ENCODE results near the gene TWF1. TPM values are rescaled to one million over a fixed set of nuclear protein-coding genes. Genes with fewer than 3 reads are reported as not detected.
"Not testable (repeated sequence)": the region's sequence is repeated elsewhere in the genome, so short reads cannot be mapped to it uniquely, and the experiment has no call there.

The TWF1 gene
- 37.1 and 55.0 TPM in 2 replicates for total RNA-seq (2014; rRNA removed; shearing (Covaris generic))

GRCh38 chr12:43805860-43806736 is at the start of gene TWF1:
Gene TWF1, minus strand, starts transcription at chr12:43806317. Its CDS starts 72 bp downstream, at chr12:43806245.
- DNase-seq: peak; percentile 93
- peaks cover 4% of the 10 kb centered on the region; the same call in 1 of the 2 replicates for H3K36me3 ChIP-seq (replicated peaks; ENCODE audit: control insufficient read depth, insufficient read depth, low read length)
- H3K27me3 ChIP-seq (ENCODE audit: control insufficient read depth, insufficient read depth, low read length): no peaks in the 10 kb centered on the region; the same call in 1 of the 2 replicates
- peak within 1 kb of the TSS; percentile 96 for H3K4me3 ChIP-seq (ENCODE audit: insufficient read depth, low read depth, low read length)

GRCh38 chr12:43852744-43853143 is 46.6 kb upstream of the TWF1 start:
- Histone ChIP-seq H3K27me3 (ENCODE audit: control insufficient read depth, insufficient read depth, low read length) (no peaks in the 10 kb centered on the region), H3K4me3 (ENCODE audit: insufficient read depth, low read depth, low read length) (no peak overlapping the region), H3K36me3 (replicated peaks; ENCODE audit: control insufficient read depth, insufficient read depth, low read length) (no peaks in the 10 kb centered on the region)
- DNase-seq: no peak

- no peak for DNase-seq
- H3K27me3 ChIP-seq (ENCODE audit: control insufficient read depth, insufficient read depth, low read length): no peaks in the 10 kb centered on the region
- no peak overlapping the region for H3K4me3 ChIP-seq (ENCODE audit: insufficient read depth, low read depth, low read length)
- no peaks in the 10 kb centered on the region for H3K36me3 ChIP-seq (replicated peaks; ENCODE audit: control insufficient read depth, insufficient read depth, low read length)
Measured at GRCh38 chr12:43848786-43849185, 42.7 kb upstream of the TWF1 start.

- DNase-seq: no peak
- H3K36me3 ChIP-seq (replicated peaks; ENCODE audit: control insufficient read depth, insufficient read depth, low read length): no peaks in the 10 kb centered on the region
Measured at GRCh38 chr12:43848226-43848507, 42.0 kb upstream of the TWF1 start.

GRCh38 chr12:43847425-43848225 is 41.5 kb upstream of the TWF1 start:
- not testable (repeated sequence) for H3K27me3 ChIP-seq (ENCODE audit: control insufficient read depth, insufficient read depth, low read length); DNase-seq; H3K4me3 ChIP-seq (ENCODE audit: insufficient read depth, low read depth, low read length); H3K36me3 ChIP-seq (replicated peaks; ENCODE audit: control insufficient read depth, insufficient read depth, low read length)

More at GRCh38 chr12:43848226-43848507, 42.0 kb upstream of the TWF1 start:
- Histone ChIP-seq H3K27me3 (ENCODE audit: control insufficient read depth, insufficient read depth, low read length) (no peaks in the 10 kb centered on the region), H3K4me3 (ENCODE audit: insufficient read depth, low read depth, low read length) (no peak overlapping the region)

GRCh38 chr12:43842259-43842658 is 36.1 kb upstream of the TWF1 start:
- Histone ChIP-seq H3K4me3 (ENCODE audit: insufficient read depth, low read depth, low read length) (no peak overlapping the region), H3K36me3 (replicated peaks; ENCODE audit: control insufficient read depth, insufficient read depth, low read length) (no peaks in the 10 kb centered on the region), H3K27me3 (ENCODE audit: control insufficient read depth, insufficient read depth, low read length) (no peaks in the 10 kb centered on the region; the same call in 1 of the 2 replicates)
- no peak for DNase-seq

- no peak for DNase-seq
- peaks cover 10% of the 10 kb centered on the region for H3K27me3 ChIP-seq (ENCODE audit: control insufficient read depth, insufficient read depth, low read length)
Measured at GRCh38 chr12:43841253-43841652, 35.1 kb upstream of the TWF1 start.

GRCh38 chr12:43840338-43840737 is 34.2 kb upstream of the TWF1 start:
- DNase-seq: no peak
- H3K36me3 ChIP-seq (replicated peaks; ENCODE audit: control insufficient read depth, insufficient read depth, low read length): no peaks in the 10 kb centered on the region
- H3K27me3 ChIP-seq (ENCODE audit: control insufficient read depth, insufficient read depth, low read length): peaks cover 18% of the 10 kb centered on the region
- no peak overlapping the region for H3K4me3 ChIP-seq (ENCODE audit: insufficient read depth, low read depth, low read length)

More at GRCh38 chr12:43841253-43841652, 35.1 kb upstream of the TWF1 start:
- Histone ChIP-seq H3K4me3 (ENCODE audit: insufficient read depth, low read depth, low read length) (no peak overlapping the region), H3K36me3 (replicated peaks; ENCODE audit: control insufficient read depth, insufficient read depth, low read length) (no peaks in the 10 kb centered on the region)

GRCh38 chr12:43836475-43836989 is 30.4 kb upstream of the TWF1 start:
- DNase-seq: no peak
- H3K36me3 ChIP-seq (replicated peaks; ENCODE audit: control insufficient read depth, insufficient read depth, low read length): no peaks in the 10 kb centered on the region
- H3K27me3 ChIP-seq (ENCODE audit: control insufficient read depth, insufficient read depth, low read length): peaks cover 31% of the 10 kb centered on the region
- peak overlapping the region; percentile 70 for H3K4me3 ChIP-seq (ENCODE audit: insufficient read depth, low read depth, low read length)

- no peaks in the 10 kb centered on the region for H3K36me3 ChIP-seq (replicated peaks; ENCODE audit: control insufficient read depth, insufficient read depth, low read length)
Measured at GRCh38 chr12:43835656-43836474, 29.7 kb upstream of the TWF1 start, which contains the start of gene TMEM117. Gene TMEM117, plus strand, starts transcription at chr12:43836081.

GRCh38 chr12:43835264-43835655 is 29.1 kb upstream of the TWF1 start:
- H3K4me3 ChIP-seq (ENCODE audit: insufficient read depth, low read depth, low read length): peak overlapping the region; percentile 70; the same call in 1 of the 2 replicates
- no peak for DNase-seq
- no peaks in the 10 kb centered on the region for H3K36me3 ChIP-seq (replicated peaks; ENCODE audit: control insufficient read depth, insufficient read depth, low read length)
- H3K27me3 ChIP-seq (ENCODE audit: control insufficient read depth, insufficient read depth, low read length): peaks cover 31% of the 10 kb centered on the region

More at GRCh38 chr12:43835656-43836474, 29.7 kb upstream of the TWF1 start, which contains the start of gene TMEM117:
- peaks cover 31% of the 10 kb centered on the region for H3K27me3 ChIP-seq (ENCODE audit: control insufficient read depth, insufficient read depth, low read length)
- peak; percentile 84 for DNase-seq
- H3K4me3 ChIP-seq (ENCODE audit: insufficient read depth, low read depth, low read length): peak within 1 kb of the TSS; percentile 70

GRCh38 chr12:43832463-43833168 is 26.5 kb upstream of the TWF1 start:
- no peak overlapping the region for H3K4me3 ChIP-seq (ENCODE audit: insufficient read depth, low read depth, low read length)
- H3K27me3 ChIP-seq (ENCODE audit: control insufficient read depth, insufficient read depth, low read length): peaks cover 31% of the 10 kb centered on the region
- H3K36me3 ChIP-seq (replicated peaks; ENCODE audit: control insufficient read depth, insufficient read depth, low read length): no peaks in the 10 kb centered on the region
- DNase-seq: no peak

- Histone ChIP-seq H3K4me3 (ENCODE audit: insufficient read depth, low read depth, low read length) (no peak overlapping the region), H3K36me3 (replicated peaks; ENCODE audit: control insufficient read depth, insufficient read depth, low read length) (no peaks in the 10 kb centered on the region), H3K27me3 (ENCODE audit: control insufficient read depth, insufficient read depth, low read length) (peaks cover 1% of the 10 kb centered on the region; the same call in 1 of the 2 replicates)
- no peak for DNase-seq
Measured at GRCh38 chr12:43827093-43827492, 21.0 kb upstream of the TWF1 start.

Measured in H7 (cell line).